HUES48 (cell line): Measurements from ENCODE around the gene UBE2E3.
"Not testable (repeated sequence)": the region's sequence is repeated elsewhere in the genome, so short reads cannot be mapped to it uniquely, and the experiment has no call there.

Experiments used
- H3K27ac ChIP-seq: one replicate; pipeline ENCODE4 v1.7.0; 2013; ENCODE audit warnings: low read depth, low read length, inconsistent platforms
- H3K27me3 ChIP-seq: 2 replicates; pipeline ENCODE4 v1.6.1; 2013; ENCODE audit warnings: mild to moderate bottlenecking, low read length; ENCODE audit not compliant: control insufficient read depth, insufficient read depth
- H3K36me3 ChIP-seq: 2 replicates; pipeline ENCODE4 v1.6.1; 2013; ENCODE audit warnings: low read length; ENCODE audit not compliant: control insufficient read depth, insufficient read depth
- H3K4me1 ChIP-seq: 2 replicates; pipeline ENCODE4 v1.6.1; 2013; ENCODE audit warnings: mild to moderate bottlenecking, low read length; ENCODE audit not compliant: control insufficient read depth, insufficient read depth
- H3K4me3 ChIP-seq: 2 replicates; pipeline ENCODE4 v1.5.1; 2013; ENCODE audit warnings: mild to moderate bottlenecking, low read depth, low read length
- H3K9ac ChIP-seq: 2 replicates; pipeline ENCODE4 v1.6.1; 2013; ENCODE audit warnings: mild to moderate bottlenecking, low read depth, low read length, moderate library complexity
- H3K9me3 ChIP-seq: 2 replicates; pipeline ENCODE4 v1.6.1; 2013; ENCODE audit warnings: low read length; ENCODE audit not compliant: control insufficient read depth, insufficient read depth

UBE2E3 gene

GRCh38 chr2:181076658-181077057 is 96.3 kb downstream of the UBE2E3 start:
- no peaks in the 10 kb centered on the region for H3K9me3 ChIP-seq
- H3K4me1 ChIP-seq, result no peaks in the 10 kb centered on the region
- no peak overlapping the region for H3K4me3 ChIP-seq
- H3K36me3 ChIP-seq, result no peaks in the 10 kb centered on the region
- no peak overlapping the region for H3K27ac ChIP-seq
- H3K27me3 ChIP-seq, result no peaks in the 10 kb centered on the region
- H3K9ac ChIP-seq, result no peak overlapping the region

- no peaks in the 10 kb centered on the region for H3K36me3 ChIP-seq
- H3K9ac ChIP-seq, result no peak overlapping the region
- no peaks in the 10 kb centered on the region for H3K9me3 ChIP-seq
- no peak overlapping the region for H3K27ac ChIP-seq
- H3K27me3 ChIP-seq, result no peaks in the 10 kb centered on the region
- no peaks in the 10 kb centered on the region for H3K4me1 ChIP-seq
- no peak overlapping the region for H3K4me3 ChIP-seq
These were observed 96.8 kb downstream of the UBE2E3 start for GRCh38 chr2:181077128-181077709.

DNA sequence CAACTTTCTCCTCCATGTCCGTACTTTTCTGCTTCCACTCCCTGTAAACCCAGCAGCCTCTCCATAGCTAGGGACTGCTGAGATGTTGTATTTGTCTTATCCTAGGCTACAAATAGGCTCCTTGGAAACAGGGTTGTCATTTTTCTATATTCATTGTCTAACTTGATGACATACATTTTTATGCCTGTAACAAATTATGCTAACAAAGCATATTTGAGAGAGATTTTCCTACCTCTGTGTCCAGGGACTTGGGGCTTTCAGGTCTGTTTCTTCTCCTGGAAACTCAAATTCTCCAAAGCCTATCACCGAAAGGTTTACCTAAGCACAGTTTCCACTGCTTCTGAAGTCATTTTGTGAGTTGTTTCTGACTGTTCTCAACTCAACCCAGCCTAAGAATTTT is 102.7 kb downstream of the UBE2E3 start:
- H3K9ac ChIP-seq, result no peak overlapping the region
- H3K9me3 ChIP-seq, result no peaks in the 10 kb centered on the region
- no peak overlapping the region for H3K4me3 ChIP-seq
- no peaks in the 10 kb centered on the region for H3K4me1 ChIP-seq
- no peaks in the 10 kb centered on the region for H3K27me3 ChIP-seq
- H3K27ac ChIP-seq, result no peak overlapping the region
- no peaks in the 10 kb centered on the region for H3K36me3 ChIP-seq

- no peaks in the 10 kb centered on the region for H3K9me3 ChIP-seq
- H3K27me3 ChIP-seq, result no peaks in the 10 kb centered on the region
- H3K27ac ChIP-seq, result no peak overlapping the region
These were observed 105.3 kb downstream of the UBE2E3 start for GRCh38 chr2:181085734-181086133.

GRCh38 chr2:181091920-181092319 is 111.5 kb downstream of the UBE2E3 start:
- H3K4me1 ChIP-seq, H3K27me3 ChIP-seq, H3K9ac ChIP-seq, H3K4me3 ChIP-seq, H3K27ac ChIP-seq, H3K36me3 ChIP-seq, H3K9me3 ChIP-seq: not testable (repeated sequence)

More at GRCh38 chr2:181085734-181086133, 105.3 kb downstream of the UBE2E3 start:
- no peak overlapping the region for H3K9ac ChIP-seq
- no peaks in the 10 kb centered on the region for H3K36me3 ChIP-seq
- no peak overlapping the region for H3K4me3 ChIP-seq
- H3K4me1 ChIP-seq, result no peaks in the 10 kb centered on the region

- Histone ChIP-seq H3K27ac (no peak overlapping the region), H3K36me3 (no peaks in the 10 kb centered on the region), H3K9me3 (no peaks in the 10 kb centered on the region), H3K4me1 (no peaks in the 10 kb centered on the region), H3K27me3 (no peaks in the 10 kb centered on the region), H3K9ac (no peak overlapping the region), H3K4me3 (no peak overlapping the region)
These were observed 115.1 kb downstream of the UBE2E3 start for GRCh38 chr2:181095486-181095885.

GRCh38 chr2:181103659-181104058 is 123.3 kb downstream of the UBE2E3 start:
- Histone ChIP-seq H3K36me3 (no peaks in the 10 kb centered on the region), H3K9ac (no peak overlapping the region), H3K27ac (no peak overlapping the region), H3K27me3 (no peaks in the 10 kb centered on the region), H3K4me3 (no peak overlapping the region), H3K9me3 (no peaks in the 10 kb centered on the region), H3K4me1 (peaks cover 29% of the 10 kb centered on the region)

DNA sequence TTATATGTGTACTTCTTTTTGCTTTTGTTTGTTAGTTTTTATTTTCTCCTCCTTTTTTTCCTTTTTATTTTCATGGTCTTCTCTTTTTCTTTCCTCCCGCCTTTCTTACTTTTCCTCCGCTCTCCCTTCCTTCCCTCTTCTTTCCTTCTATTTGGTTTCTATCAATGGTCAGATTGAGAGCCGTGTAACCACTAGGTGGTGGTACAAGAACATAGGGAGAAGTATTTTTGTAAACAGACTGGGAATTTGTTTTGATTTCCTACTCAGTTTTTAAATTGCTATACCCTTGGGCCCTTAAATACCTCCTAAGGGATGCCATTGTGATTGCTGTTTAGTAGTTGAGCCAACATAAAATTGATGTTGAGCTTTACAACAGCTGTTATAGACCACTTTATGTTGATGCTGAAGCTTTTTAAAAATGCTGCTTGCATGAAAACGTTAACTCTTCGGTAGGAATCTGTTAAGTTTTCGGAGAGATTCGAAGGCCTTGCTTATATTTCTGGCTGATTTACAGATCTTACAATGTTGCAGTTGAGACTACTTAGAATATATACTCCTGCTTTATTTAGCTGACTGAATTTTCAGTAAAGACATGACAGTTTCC is 124.2 kb downstream of the UBE2E3 start:
- H3K9me3 ChIP-seq, result no peaks in the 10 kb centered on the region
- no peak overlapping the region for H3K9ac ChIP-seq
- H3K36me3 ChIP-seq, result no peaks in the 10 kb centered on the region
- H3K4me3 ChIP-seq, result no peak overlapping the region
- no peak overlapping the region for H3K27ac ChIP-seq
- peaks cover 29% of the 10 kb centered on the region for H3K4me1 ChIP-seq
- H3K27me3 ChIP-seq, result no peaks in the 10 kb centered on the region

DNA sequence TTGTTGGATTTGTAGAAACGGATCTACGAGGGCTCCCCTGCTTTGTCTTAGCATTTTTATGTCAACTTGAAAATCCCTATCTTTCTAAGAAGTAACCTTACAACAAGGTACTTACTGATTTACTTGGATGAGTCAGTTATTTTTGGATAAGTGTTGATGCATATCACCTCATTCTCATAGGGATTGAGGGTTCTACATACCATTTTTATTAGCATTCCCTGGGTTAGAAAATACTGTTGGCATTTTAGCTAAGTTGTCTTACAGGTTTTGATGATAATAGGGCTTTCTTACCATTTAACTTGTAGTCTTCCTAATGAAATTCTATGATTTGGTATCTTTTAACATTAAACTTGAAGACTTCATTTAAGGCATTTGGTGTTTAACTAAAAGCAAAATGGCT is 125.2 kb downstream of the UBE2E3 start:
- Histone ChIP-seq H3K27me3 (no peaks in the 10 kb centered on the region), H3K9me3 (no peaks in the 10 kb centered on the region), H3K9ac (no peak overlapping the region), H3K4me3 (no peak overlapping the region), H3K4me1 (peaks cover 29% of the 10 kb centered on the region), H3K36me3 (no peaks in the 10 kb centered on the region), H3K27ac (no peak overlapping the region)

DNA sequence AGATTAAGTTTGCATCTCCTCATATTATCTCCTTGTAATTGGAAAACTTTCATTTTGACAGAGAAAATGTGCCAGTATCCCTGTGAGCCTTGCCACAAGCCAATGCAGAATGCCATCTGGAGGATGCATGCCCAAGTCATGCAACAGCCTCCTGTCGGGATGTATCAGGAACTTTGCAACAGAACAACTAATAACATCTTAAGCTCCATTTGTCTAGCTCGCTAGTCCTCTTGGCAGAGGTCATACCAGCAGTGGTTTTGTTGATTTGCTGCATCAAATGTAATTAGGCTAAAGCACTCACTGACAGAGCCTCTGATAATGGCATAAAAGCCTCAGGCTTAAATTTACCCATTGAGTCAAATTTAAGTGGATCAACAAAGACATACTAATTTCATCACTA is 125.8 kb downstream of the UBE2E3 start:
- Histone ChIP-seq H3K36me3 (no peaks in the 10 kb centered on the region), H3K27ac (no peak overlapping the region), H3K4me1 (peaks cover 29% of the 10 kb centered on the region)

DNA sequence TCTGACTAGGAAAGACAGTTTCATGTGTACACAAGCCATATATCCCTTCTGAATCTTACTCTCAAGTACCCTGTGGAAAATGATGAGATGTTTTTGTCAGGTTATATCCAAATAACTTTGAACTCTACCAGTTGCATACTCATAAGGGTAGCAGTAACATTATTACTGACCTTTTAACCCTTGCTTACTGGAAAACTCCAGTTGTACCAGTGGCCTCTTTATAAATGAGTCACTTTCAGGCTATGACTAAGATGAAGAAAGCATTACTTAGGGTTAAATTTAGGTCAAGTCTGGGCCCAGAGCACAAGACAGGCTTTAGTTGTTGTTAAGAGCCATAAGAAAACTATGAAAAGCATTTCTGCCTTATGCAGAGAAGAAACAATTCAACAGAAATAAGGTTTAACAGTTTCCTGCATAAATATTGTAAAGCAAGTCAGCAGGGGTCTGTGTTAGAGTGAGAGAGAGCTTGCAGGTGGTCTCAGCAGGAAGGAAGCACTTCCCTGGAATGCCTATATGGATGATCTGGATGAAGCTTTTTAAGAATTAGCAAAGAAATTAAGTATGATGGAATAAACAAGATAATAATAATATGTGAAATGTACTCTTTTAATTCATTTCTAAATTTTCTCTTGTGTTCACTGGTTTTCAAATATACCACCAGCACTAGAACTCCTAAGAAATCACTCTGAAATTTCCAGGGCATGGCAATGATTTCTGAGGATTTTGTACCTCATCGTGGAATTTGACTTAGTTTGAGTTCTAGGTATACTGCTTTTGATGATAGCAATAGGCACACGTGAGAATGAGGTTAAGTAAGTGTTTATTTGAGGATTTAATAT is 126.6 kb downstream of the UBE2E3 start:
- H3K9ac ChIP-seq, result no peak overlapping the region
- H3K9me3 ChIP-seq, result no peaks in the 10 kb centered on the region
- H3K4me1 ChIP-seq, result peaks cover 29% of the 10 kb centered on the region
- no peaks in the 10 kb centered on the region for H3K36me3 ChIP-seq
- 0 out of 2 replicates have a peak overlapping the region, but pooled peaks have one; percentile 5 for H3K4me3 ChIP-seq
- no peaks in the 10 kb centered on the region for H3K27me3 ChIP-seq
- peak overlapping the region; percentile 54 for H3K27ac ChIP-seq

More for the DNA sequence above, 125.8 kb downstream of the UBE2E3 start:
- H3K4me3 ChIP-seq, result no peak overlapping the region
- H3K9me3 ChIP-seq, result no peaks in the 10 kb centered on the region
- H3K27me3 ChIP-seq, result no peaks in the 10 kb centered on the region
- H3K9ac ChIP-seq, result no peak overlapping the region
